Thoracic aorta (tissue), 2 donors: ENCODE measurements around the gene MME. TPM values are rescaled to one million over a fixed set of nuclear protein-coding genes. Genes with fewer than 3 reads are reported as not detected.
"Not testable (repeated sequence)": the region's sequence is repeated elsewhere in the genome, so short reads cannot be mapped to it uniquely, and the experiment has no call there.

Source experiments
- ATAC-seq: fragments of 150-250 bp; one replicate; pipeline ENCODE4 v1.8.0; 2017; ENCODE audit warnings: low read depth; ENCODE audit not compliant: insufficient number of reproducible peaks, low FRiP score
- DNase-seq: peaks from one replicate; pipeline ENCODE4 v3.0.0-alpha.2; 2020; ENCODE audit warnings: low spot score
- H3K27ac ChIP-seq, 2 donors: fragments of 200-600 bp; sonication (generic); 1 replicate in 1 of 2; 2 replicates in 1 of 2; pipeline ENCODE4 v1.5.1; 2016; ENCODE audit warnings: mild to moderate bottlenecking in 2 of 2, moderate library complexity in 2 of 2
- H3K27me3 ChIP-seq: fragments of 200-600 bp; sonication (generic); replicated peaks from 2 replicates; pipeline ENCODE4 v1.6.0; 2016; ENCODE audit warnings: mild to moderate bottlenecking; ENCODE audit not compliant: insufficient read depth
- H3K36me3 ChIP-seq: fragments of 200-600 bp; sonication (generic); one replicate; pipeline ENCODE4 v1.5.1; 2016
- H3K4me1 ChIP-seq, 2 donors: fragments of 200-600 bp; sonication (generic); 1 replicate in 1 of 2; 2 replicates in 1 of 2; pipeline versions ENCODE4 v1.5.1 to v1.6.0; 2016; ENCODE audit warnings: low read depth in 2 of 2, mild to moderate bottlenecking in 1 of 2; ENCODE audit not compliant: control insufficient read depth in 1 of 2
- H3K4me3 ChIP-seq: fragments of 200-600 bp; sonication (generic); 2 replicates; pipeline ENCODE4 v1.5.1; 2016; ENCODE audit warnings: mild to moderate bottlenecking
- H3K9me3 ChIP-seq: fragments of 200-600 bp; sonication (generic); 2 replicates; pipeline ENCODE4 v1.5.1; 2016
- total RNA-seq, 2 donors: library from RNA; depleted of rRNA; stranded (reverse); fragments of >200 nt; gene quantifications; one replicate each; pipeline versions ENCODE4 v1.1.0 to v1.2.3, GENCODE V29; 2016
- TF ChIP-seq, protein P1 (sequence below): fragments of 200-600 bp; sonication (generic); IDR thresholded peaks from one replicate; pipeline ENCODE4 v1.5.1; 2019; ENCODE audit warnings: antibody characterized with exemption

MME gene
- total RNA-seq, 2 donors from 2014 or later, result 3.6 to 4.3 TPM

- Histone ChIP-seq H3K27me3 (no peaks in the 10 kb centered on the region), H3K9me3 (no peaks in the 10 kb centered on the region), H3K27ac (no peak overlapping the region), H3K4me3 (no peak overlapping the region), H3K36me3 (no peaks in the 10 kb centered on the region), H3K4me1 (no peaks in the 10 kb centered on the region)
- DNase-seq (no peak), ATAC-seq (no peak)
- TF ChIP-seq, protein P1, sequence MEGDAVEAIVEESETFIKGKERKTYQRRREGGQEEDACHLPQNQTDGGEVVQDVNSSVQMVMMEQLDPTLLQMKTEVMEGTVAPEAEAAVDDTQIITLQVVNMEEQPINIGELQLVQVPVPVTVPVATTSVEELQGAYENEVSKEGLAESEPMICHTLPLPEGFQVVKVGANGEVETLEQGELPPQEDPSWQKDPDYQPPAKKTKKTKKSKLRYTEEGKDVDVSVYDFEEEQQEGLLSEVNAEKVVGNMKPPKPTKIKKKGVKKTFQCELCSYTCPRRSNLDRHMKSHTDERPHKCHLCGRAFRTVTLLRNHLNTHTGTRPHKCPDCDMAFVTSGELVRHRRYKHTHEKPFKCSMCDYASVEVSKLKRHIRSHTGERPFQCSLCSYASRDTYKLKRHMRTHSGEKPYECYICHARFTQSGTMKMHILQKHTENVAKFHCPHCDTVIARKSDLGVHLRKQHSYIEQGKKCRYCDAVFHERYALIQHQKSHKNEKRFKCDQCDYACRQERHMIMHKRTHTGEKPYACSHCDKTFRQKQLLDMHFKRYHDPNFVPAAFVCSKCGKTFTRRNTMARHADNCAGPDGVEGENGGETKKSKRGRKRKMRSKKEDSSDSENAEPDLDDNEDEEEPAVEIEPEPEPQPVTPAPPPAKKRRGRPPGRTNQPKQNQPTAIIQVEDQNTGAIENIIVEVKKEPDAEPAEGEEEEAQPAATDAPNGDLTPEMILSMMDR, result no peak
These were observed 49.9 kb downstream of the MME start for GRCh38 chr3:155130001-155130400.

DNA sequence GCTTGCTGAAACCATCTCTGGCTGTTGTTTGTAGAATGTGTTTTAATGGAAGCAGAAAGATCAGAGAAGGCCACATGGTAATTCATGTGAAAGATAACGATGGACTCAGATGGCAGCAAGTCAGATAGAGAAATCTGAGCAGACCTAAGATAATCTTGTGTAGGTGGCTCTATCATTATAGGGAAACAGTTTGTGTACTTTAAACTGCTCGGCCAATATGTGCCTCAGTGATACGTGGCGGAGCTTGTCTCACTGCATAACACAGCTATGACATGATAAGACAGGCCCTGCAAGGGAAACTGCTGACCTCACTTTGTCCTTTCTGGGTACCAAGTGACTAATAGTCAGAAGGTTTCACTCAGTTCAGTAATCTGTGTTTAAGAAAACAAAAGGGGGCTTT lies 51.0 kb downstream of the MME start:
- Histone ChIP-seq H3K27me3 (no peaks in the 10 kb centered on the region), H3K36me3 (no peaks in the 10 kb centered on the region), H3K4me1 (no peaks in the 10 kb centered on the region), H3K4me3 (no peak overlapping the region), H3K9me3 (no peaks in the 10 kb centered on the region), H3K27ac (no peak overlapping the region)
- TF ChIP-seq, protein P1, result no peak
- DNase-seq (no peak), ATAC-seq (no peak)

DNA sequence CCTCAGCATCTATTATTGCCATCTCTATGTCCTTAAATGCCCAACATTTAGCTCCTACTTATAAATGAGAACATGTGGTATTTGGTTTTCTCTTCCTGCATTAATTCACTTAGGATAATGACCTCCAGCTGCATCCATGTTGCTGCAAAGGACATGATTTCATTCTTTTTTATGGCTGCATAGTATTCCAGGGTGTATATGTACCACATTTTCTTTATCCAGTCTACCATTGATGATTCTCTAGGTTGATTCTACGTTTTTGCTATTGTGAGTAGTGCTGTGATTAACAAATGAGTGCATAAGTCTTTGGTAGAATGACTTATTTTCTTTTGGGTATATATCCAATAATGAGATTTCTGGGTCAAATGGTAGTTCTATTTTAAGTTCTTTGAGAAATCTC lies 54.2 kb downstream of the MME start:
- H3K4me1 ChIP-seq, H3K27ac ChIP-seq, H3K27me3 ChIP-seq, H3K36me3 ChIP-seq, H3K4me3 ChIP-seq, ATAC-seq, H3K9me3 ChIP-seq, DNase-seq: not testable (repeated sequence)

- no peaks in the 10 kb centered on the region for H3K27me3 ChIP-seq
- no peaks in the 10 kb centered on the region for H3K4me1 ChIP-seq
- no peaks in the 10 kb centered on the region for H3K9me3 ChIP-seq
- H3K4me3 ChIP-seq, result no peak overlapping the region
- TF ChIP-seq, protein P1, result no peak
- DNase-seq (no peak), ATAC-seq (no peak)
- H3K36me3 ChIP-seq, result no peaks in the 10 kb centered on the region
- no peak overlapping the region for H3K27ac ChIP-seq
These were observed 54.9 kb downstream of the MME start for GRCh38 chr3:155135003-155135402.

DNA sequence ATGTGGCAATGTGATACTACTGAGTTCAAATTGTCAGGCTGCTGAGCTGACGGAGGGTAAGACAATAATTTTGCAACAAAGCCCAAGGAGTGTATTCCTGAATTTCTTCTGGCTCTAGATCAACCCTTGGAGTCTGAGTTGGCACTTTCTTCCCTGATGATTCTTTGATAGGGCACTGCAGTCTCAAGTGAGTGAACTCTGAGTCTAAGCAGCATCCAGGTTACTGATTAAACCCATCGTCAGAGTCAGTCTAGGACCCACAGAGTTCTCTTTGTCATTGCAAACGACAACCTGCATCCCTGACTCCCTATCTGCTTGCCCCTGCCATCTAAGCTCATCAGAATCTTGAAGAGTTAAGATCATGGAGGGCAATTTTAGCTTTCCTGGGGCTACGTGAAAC lies 58.6 kb downstream of the MME start:
- H3K4me1 ChIP-seq, result no peaks in the 10 kb centered on the region
- H3K36me3 ChIP-seq, result no peaks in the 10 kb centered on the region
- TF ChIP-seq, protein P1, result no peak
- H3K4me3 ChIP-seq, result no peak overlapping the region
- no peak overlapping the region for H3K27ac ChIP-seq
- H3K9me3 ChIP-seq, result no peaks in the 10 kb centered on the region
- no peak for DNase-seq
- no peaks in the 10 kb centered on the region for H3K27me3 ChIP-seq
- no peak for ATAC-seq

DNA sequence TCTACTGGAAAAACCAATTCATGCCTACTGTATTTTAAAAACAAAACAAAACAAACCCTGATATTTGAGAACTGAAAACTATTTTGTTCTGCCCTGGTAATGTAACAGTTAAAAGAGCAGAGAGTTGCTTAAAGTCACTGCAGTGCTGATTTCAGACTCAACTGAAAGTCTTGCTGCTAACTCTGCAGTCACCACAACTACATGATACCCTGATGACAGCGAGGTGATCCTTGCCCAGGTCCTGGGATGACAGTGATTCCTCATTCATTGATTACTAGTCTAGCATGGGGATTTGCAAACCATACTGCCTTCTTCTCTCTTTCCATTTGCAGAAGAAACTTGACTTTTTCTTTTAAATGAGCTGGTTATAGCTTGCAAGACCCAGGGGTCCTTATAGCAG lies 67.5 kb downstream of the MME start:
- ATAC-seq (no peak), DNase-seq (no peak)
- TF ChIP-seq, protein P1, result no peak
- no peaks in the 10 kb centered on the region for H3K27me3 ChIP-seq
- H3K9me3 ChIP-seq, result no peaks in the 10 kb centered on the region
- no peaks in the 10 kb centered on the region for H3K4me1 ChIP-seq
- no peak overlapping the region for H3K27ac ChIP-seq
- H3K4me3 ChIP-seq, result no peak overlapping the region
- no peaks in the 10 kb centered on the region for H3K36me3 ChIP-seq
